Measurements from ENCODE around the gene PBX2.
"Not testable (repeated sequence)": the region's sequence is repeated elsewhere in the genome, so short reads cannot be mapped to it uniquely, and the experiment has no call there.

The PBX2 gene, protein sequence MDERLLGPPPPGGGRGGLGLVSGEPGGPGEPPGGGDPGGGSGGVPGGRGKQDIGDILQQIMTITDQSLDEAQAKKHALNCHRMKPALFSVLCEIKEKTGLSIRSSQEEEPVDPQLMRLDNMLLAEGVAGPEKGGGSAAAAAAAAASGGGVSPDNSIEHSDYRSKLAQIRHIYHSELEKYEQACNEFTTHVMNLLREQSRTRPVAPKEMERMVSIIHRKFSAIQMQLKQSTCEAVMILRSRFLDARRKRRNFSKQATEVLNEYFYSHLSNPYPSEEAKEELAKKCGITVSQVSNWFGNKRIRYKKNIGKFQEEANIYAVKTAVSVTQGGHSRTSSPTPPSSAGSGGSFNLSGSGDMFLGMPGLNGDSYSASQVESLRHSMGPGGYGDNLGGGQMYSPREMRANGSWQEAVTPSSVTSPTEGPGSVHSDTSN

DNA sequence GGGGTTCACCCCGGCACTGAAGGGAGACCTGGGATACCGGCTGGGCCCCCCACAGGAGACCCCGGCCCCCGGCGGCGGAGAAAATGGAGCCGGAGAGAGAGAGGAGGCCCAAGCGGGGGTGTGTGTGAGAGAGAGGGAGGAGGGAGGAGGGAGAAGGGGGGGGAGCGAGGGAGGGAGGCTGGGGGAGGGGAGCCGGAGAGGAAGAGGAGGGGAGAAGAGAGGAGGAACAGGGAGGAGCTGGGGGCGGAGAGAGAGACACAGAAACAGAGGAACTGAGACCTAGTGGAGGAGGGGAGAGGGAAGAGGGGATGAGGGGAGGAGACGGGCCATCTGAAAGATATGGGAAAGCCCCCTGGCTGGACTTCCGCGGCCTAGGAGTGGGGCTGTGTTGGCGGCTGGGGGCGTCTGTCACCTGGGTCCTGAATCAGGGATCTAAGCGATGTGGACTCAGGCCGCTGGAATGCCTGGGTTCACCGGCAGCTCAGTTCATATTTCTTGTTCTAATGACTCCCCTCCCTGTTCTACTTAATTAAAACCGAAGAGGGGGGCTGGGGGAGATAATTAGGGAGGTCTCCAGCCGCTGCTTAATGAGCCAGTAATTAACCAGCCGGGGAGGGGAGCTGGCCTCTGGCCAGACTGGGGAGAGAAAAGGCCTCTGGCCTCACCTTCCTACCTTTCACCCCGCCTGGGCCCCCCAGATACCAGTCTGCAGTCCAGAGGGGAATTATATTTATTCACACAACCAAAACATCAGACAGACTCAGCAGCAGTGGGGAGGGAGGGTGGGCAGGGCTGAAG is at the start of gene PBX2:
TSS of gene PBX2 (minus strand) at position 149 of the 798 bp plus-strand sequence. CDS start 287 bp downstream, outside the sequence.
- DNase-seq = peak; percentile 98

DNA sequence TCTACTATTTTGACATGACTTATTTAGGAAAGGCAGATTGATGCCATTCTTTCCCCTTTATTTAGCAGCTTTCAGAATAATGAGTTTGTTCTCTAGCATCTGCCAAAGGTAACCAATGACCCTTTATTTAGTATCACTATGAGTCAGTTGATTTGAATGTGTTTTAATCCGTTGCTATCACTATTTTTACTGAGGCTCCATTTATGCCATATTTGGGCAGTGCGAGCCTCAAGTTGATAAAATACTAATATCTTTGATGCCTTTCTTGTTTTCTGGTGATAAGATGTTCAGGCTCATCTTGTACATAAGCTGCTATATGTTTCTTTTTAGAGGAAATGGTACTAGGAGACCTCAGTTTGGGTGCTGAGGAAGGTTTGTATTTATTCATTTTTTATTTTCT is 49.5 kb upstream of the PBX2 start:
- no peak for DNase-seq

DNA sequence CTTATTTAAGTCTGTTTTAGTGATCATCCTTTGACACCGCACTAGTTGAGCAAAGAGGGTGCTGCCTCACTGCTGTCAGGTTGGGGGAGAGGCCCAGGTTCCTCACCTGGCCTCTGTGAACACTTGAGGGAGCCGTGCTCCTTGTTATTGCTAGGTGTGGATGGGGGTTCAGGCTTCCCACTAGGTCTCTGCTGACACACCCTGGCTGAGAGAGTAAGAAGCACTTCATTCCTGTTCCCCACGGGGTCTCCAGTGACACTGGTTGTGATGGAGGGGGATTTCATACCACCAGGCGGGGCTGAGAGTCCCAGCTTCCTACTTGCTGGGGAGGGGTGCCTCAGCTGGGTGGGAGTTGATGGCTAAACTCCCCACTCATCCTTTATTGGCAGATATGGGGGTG is 44.9 kb upstream of the PBX2 start:
- DNase-seq = no peak

DNA sequence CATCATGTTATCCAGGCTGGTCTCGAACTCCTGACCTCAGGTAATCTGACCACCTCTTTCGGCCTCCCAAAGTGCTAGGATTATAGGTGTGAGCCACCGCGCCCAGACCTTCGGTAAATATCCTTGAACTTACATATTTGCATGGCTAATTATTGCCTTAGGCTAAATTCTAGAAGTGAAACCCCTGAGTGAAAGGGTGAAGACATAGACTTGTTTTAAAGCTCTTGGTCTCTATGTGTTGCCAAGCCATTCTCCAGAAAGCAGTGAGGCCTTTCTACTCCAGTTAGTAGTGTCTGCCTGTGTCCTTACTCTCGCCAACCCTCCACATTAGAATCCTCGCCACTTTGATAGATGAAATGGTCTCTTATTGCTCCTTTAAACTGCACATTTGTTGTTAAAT is 36.4 kb upstream of the PBX2 start:
- no peak for DNase-seq

DNA sequence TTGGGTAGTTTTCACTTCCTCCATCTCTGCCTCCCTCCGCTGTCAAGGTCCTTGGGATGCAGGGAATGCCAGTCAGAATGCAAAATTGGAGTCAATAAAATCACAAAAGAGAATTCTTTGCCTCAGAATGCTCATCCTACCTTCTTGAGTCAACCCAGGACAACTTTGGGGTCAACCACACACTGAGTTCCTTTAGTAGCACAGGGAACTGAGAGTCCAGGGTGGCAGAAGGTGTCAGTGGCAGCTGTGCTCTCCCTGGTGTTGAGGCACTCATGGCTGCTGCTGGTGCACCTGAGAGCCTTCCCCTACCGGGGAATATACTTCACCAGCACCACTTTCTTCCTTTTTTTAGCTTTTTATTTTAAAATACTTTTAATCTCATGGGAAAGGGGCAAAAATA is 34.7 kb upstream of the PBX2 start:
- no peak for DNase-seq

DNA sequence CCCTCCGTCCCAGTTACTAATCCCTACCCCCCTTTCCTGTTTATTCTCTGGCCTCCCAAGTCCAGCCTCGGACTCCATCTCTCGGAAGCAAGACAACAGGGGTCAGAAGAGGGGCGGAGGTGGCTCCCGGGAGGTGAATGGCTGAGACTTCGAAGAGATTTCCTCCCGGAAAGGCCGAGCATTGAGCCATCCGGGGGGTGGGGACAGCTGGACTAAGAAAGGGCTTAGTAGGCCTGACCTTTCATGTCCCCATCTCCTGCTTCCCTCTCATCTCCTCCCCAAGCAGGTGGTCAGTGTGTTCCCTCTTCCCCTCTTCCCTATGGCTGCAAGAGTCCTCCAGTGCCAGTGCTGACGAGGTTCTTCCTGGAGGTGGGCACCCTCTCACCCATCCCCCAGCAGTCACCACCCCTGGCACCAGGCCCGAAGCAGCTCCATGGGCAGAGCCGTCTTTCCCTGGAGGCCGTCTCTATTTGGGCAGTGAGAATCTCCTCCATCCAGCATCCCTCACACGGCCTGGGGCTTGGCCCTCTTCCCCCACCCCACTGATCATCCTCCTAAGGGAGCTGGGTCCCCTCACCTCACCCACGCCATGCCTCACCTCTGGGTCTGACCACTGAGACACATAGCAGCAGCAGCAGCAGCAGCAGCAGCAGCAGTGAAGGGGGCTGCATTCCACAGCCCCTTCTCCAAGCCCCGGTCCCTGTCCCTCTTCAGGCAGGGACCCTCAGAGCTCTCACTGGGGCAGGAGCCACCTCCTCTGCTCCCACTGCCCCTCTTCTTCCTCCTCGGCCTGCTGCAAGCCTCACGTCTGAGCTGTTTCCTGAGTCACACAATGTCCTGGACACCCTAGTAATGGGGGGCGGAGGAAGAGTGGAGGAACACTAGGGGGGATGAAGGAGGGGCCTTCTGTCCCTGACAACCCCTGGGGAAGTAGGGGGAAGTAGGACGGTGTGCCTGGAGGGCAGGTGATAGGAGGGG is 33.5 kb upstream of the PBX2 start, which contains the start of gene NOTCH4:
TSS of gene NOTCH4 (minus strand) at position 810 of the 978 bp plus-strand sequence. CDS start at position 671, 139 bp downstream.
- no peak for DNase-seq

DNA sequence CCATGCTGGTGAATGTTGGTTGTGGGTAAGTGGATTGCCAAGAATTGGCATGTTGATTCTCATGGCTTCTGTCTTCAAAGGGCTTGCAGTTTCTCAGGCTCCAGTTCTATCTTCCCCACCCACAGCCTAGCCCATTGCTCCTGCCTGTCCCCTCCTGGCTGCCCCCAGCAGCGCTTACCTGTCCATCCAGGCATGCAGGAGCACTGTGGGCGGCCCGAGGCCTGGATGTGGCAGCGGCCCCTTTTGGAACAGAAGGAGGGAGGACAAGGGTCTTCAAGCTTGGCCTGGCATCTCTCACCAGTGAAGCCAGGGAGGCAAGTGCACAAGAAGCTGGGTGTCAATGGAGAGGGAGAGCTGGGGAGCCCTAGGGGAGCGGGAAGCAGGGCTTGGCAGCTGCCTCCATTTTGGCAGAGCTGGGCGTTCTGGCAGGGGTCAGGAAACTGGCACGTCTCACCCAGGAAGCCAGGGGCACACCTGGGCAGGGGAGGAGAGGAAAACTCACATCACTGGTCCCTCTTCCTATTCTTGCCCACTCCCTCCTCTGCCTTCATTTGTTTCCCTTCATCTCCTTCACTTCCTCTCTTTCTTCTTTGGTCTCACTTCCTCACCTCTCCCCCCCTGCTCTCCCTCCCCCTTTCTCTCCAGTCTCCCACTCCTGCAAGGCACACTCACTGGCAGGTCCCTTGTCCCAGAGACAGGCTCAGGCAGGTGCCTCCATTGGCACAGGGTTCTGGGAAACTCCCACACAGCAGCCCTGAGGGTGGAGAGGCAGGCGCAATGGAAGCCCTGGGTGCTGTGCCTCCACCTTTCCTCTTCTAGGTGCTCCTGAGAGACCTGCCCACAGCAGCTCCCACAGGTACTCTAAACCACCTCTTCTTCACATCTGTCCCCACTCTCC is 32.6 kb upstream of the PBX2 start:
- DNase-seq = no peak

DNA sequence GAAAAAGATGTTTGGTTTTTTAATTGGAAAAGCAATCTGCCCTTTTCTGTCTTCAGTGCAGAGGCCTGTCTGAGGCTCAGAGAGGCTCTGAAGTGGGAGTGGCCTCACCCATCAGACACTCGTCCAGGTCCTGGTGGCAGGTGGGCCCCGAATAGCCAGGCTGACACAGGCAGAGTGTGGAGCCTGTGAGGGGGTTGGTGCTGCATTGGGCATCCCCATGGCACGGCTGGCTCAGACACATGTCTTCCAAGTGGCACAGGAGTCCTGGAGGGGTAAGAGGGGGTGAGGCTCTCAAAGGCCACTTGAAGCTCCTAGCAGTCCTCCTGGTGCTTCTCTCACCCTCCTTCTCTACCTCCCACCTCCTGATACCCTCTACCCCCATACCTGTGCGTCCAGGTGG is 30.0 kb upstream of the PBX2 start:
- DNase-seq = no peak

DNA sequence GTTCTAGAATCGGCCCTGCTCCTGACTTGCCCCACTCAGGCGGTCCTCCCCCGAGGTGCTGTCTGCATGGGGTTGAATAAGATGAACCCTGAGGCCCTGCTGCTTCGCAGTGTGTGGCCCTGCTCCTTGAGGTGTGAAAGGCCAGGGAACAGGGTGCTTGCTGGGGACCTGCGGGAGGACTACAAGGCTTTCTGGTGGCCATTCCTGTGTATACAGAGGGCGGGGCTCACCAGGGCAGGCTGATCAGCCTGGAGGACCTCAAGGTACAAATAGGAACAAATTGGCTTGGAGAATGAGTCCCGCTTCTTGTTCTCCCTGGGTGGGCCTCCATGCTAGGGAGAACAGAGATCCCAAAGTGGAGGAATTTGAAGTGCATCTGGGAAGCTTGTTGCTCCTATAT is 28.2 kb upstream of the PBX2 start:
- DNase-seq = no peak

DNA sequence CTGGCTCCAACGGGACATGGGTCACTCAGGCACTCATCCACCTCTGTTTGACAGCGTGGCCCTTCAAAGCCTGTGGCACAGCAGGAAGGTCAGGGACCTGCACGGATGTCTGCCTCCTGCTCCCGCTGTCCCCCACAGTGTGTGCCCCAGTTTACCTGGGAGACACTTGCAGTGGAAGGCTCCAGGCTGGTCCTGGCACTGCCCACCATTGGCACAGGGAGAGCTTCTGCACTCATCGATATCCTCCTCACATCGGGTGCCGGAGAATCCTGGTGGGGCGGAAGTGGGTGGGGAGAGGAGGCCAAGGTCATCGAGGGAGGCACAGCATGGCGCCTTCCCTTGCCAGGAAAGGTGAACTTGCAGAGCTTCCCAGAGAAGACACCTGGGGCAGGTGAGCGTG is 27.0 kb upstream of the PBX2 start:
- DNase-seq = no peak

DNA sequence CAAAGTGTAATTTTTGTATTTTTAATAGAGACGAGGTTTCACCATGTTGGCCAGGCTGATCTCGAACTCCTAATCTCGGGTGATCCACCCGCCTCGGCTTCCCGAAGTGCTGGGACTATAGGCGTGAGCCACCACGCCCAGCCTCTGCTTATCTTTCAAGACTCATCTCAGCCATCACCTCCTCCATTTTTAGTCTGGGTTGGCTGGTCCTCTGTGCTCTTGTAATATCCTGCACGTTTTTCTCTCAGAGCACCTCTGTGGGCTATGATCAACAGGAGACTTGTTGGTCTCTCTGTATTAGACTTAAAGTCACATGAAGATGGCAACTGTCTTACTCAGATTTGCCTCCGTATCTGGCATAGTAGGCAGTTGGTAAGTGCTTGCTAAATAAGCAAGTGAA is 26.3 kb upstream of the PBX2 start:
- DNase-seq = peak; percentile 48

DNA sequence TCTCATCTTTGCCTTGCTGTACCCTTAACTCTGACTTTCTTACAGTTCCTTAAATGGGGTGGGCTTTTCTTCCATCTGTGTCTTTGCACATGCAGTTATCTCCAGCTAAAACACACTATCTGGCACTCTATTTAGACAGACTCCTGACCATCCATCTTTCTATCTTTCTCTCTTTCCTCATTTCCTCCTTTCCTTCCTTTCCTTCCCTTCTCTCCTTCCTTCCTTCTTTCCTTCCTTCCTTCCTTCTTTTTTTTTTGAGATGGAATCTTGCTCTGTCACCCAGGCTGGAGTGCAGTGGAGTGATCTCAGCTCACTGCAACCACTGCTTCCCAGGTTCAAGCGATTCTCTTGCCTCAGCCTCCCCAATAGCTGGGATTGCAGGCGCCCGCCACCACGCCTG is 25.6 kb upstream of the PBX2 start:
- no peak for DNase-seq

DNA sequence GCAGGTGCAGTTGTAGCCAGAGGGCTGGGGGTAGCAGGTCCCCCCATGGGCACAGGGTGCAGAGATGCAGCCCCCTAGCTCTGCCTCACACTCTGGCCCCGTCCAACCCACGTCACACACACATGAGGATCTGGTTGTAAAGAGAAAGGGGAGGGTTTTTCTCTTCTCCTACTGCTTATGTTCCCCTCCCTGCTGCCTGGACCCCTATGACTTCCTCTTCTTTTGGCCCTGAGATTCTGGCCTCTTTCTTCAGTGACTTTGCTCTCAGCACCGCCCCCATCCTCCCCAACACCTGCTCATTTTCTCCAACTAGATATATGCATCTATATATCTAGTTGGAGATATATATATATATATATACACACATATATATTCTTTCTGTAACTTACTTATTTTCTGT is 24.1 kb upstream of the PBX2 start:
- peak; percentile 9 for DNase-seq

DNA sequence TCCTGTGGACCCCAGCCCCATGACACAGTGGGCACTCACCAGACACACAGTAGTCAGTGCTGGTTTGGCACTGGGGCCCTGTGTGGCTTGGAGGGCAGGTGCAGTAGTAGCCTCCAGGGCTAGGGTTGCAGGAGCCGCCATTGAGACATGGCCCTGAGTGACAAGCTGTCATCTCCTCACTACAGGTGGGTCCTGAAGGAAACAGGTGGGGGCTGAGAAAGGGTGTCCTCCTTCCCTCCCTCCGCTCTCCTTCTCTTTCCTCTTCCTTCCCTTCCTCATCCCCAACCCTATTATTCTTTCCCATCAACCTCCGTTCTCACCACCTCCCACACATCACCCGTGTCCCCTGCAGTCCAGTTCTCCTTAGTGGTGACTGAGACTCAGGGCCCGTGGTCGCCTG is 23.6 kb upstream of the PBX2 start:
- DNase-seq = no peak

DNA sequence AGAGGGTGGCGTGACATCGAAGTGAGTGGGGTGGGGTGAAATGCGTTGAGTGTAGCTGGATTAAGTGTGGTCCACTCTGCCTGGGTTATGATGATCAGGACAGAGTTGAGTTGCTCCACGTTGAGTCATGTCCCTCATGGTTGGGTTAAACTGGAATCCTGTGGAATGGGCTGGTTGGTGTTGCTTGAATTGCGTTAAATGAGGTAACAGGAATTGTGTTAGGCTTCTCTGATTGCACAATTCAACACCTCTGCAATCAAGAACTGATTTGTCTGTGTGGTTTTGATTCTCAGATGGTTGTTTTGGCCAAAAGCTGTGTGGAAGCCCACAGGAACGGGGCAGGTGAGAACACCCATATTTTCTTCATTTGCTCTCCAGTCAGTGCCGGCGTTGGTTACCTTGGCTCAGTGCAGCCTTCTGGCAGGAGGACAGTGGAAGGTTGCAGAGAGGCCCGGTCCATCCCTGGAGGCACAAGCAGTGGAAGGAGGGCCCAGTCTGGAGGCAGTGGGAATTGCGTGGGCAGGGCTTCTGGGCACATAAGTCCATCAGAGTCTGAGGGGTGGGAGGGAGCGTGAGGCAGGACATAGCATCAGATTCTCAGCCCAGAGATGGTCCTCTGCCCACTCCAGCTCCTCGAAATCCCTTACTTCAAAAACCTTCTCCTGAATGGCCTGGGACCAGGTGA is 22.2 kb upstream of the PBX2 start:
- no peak for DNase-seq

DNA sequence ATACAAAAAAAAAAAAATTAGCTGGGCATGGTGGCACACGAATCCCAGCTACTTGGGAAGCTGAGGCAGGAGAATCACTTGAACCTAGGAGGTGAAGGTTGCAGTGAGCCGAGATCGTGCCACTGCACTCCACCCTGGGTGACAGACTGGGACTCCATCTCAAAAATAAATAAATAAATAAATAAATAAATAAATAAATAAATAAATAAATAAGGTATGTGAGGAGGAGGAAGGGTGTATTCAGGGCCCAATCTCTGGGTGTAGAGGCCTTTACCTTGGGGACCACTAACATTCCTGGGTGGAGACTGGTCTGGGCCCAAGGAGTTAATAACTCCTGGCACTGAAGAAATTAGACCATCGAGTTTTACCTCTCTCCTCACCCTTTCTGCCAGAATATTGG is 21.4 kb upstream of the PBX2 start:
- DNase-seq = not testable (repeated sequence)

DNA sequence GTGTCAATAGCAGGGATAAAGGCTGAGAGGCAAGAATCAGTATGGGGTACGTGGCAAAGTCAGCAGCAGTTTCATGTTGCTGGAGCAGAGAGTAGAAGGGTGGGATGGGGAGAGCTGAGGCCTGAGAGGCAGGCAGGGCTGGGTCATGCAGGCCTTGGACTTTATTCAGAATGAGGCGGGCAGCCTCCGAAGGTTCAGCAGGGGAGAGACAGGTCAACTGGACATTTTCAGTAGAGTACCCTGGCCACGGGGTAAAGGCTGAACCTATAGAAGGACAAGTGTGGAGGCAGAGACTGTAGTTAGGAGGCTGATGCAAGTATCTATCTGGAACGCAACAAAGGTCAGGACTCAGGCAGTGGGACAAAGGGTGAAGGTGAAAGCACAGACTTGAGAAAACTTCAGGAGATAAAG is 20.2 kb upstream of the PBX2 start:
- DNase-seq = no peak

DNA sequence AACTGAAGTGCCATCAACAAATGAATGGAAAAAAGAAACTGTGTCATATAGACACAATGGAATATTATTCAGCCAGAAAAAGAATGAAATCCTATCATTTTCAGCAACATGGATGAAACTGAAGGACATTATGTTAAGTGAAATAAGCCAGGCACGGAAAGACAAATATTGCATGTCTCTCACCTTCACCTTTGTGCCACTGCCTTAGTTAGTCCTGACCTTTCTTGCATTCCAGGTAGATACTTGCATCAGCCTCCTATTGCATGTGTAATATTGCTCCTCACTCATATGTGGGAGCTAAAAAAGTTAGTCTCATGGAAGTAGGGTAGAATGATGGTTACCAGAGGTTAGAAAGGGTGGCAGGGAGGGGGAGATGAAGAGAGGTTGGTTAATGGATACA is 19.0 kb upstream of the PBX2 start:
- no peak for DNase-seq

DNA sequence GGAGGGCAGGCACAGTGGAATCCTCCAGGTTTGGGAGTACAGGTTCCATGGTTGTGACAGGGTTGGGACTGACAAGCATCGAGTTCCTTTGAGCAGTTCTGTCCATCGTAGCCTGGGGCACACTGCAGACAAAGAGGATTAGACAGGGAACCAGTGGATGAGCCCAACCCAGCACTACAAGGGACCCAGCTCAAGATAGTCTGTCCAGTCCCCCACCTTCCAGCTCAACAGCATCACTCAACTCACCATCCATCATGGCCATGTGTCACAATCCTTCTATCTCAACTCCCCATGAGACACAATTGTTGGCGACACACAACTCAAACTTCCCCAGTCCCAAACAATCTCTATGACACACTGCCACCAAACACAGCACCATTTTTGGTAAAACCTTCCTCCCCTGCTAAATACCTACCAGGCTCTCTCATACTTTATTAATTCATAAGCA is 14.3 kb upstream of the PBX2 start:
- DNase-seq = no peak

DNA sequence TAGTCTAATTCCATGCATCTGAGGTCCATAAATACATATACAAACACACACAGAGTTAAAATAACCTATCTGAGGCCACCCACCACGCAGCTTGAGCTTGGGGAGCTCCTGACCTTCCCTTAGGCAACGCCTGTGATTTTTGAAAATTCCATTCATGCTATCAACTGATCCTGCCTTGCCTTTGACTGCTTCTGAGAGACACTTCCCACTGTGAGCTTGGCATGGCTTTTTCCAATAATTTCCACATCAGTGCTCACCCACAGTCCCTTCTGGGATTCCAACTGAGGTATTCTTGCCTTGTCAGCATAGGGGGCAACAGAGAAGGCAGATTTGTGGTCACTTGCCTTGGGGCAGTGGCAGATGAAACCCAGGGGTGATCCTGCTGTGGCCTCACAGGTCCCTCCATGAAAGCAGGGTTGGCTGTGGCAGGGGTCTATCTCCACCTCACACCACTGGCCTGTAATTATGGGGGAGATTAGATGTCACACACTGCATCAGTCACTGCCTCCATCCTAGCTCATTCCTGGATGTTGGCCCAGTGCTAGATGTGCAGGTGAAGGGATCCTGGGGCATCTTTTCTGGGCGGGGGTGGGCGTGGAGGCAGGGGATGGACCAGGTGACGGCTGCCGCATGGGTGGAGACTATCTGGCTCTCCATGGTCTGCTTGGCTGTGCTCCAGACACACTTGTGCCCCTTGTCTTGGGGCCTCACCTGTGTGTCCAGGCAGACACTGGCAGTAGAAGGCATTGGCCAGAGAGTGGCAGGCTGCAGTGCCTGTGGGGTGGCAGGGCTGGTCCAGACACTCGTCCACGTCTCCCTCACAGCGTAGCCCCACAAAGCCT is 13.6 kb upstream of the PBX2 start:
- DNase-seq = no peak
